NT2/D1 (cell line): ENCODE data around the gene PUM1.

Source experiments
- SUZ12 ChIP-seq: IDR thresholded peaks from 2 replicates; pipeline ENCODE4 v1.6.1; 2011; ENCODE audit not compliant: insufficient read length, insufficient read depth; ENCODE audit errors: extremely low read depth
- YY1 ChIP-seq: IDR thresholded peaks from 2 replicates; pipeline ENCODE4 v1.6.1; 2011; ENCODE audit not compliant: insufficient read length, insufficient read depth

GRCh38 chr1:30916296-30916695 is 149.2 kb downstream of the PUM1 start:
- TF ChIP-seq SUZ12: no peak
- no peak for TF ChIP-seq YY1
